PFSK-1 (cell line): ENCODE data around the gene QRFPR. TPM values are rescaled to one million over a fixed set of nuclear protein-coding genes. Genes with fewer than 3 reads are reported as not detected.

Experiments
- FOXP2 ChIP-seq: optimal IDR thresholded peaks from 2 replicates; pipeline ENCODE3; 2011; ENCODE audit warnings: borderline replicate concordance, control low read depth, inconsistent platforms; ENCODE audit not compliant: insufficient read depth; ENCODE audit errors: extremely low read length, extremely low read depth
- POLR2AphosphoS5 ChIP-seq: IDR thresholded peaks from 2 replicates; pipeline ENCODE4 v1.6.1; 2012; ENCODE audit warnings: low read depth, mild to moderate bottlenecking, control low read depth, low read length, moderate library complexity
- REST ChIP-seq, 2 experiments: IDR thresholded peaks; 2 replicates each; pipeline versions ENCODE4 v1.6.1 to v1.8.0; 2011 to 2012; ENCODE audit warnings: low read depth in 2 of 2, low read length in 2 of 2, control low read depth in 1 of 2, inconsistent platforms in 1 of 2, mild to moderate bottlenecking in 1 of 2, moderate library complexity in 1 of 2; ENCODE audit not compliant: insufficient read depth in 1 of 2
- SIN3A ChIP-seq: IDR thresholded peaks from 2 replicates; pipeline ENCODE4 v1.6.1; 2012; ENCODE audit warnings: mild to moderate bottlenecking, low read length, moderate library complexity, borderline replicate concordance; ENCODE audit not compliant: insufficient read depth
- TAF1 ChIP-seq: IDR thresholded peaks from 2 replicates; pipeline ENCODE4 v1.6.1; 2012; ENCODE audit warnings: low read length, control low read depth, borderline replicate concordance; ENCODE audit not compliant: insufficient read depth
- polyA plus RNA-seq: library from polyadenylated mRNA; unstranded; fragments of >200 nt; gene quantifications from one replicate; pipeline ENCODE4 v1.2.1, GENCODE V29; 2012; ENCODE audit warnings: low read depth, missing spikeins; ENCODE audit not compliant: insufficient read length

QRFPR gene
- not detected for polyA plus RNA-seq

DNA sequence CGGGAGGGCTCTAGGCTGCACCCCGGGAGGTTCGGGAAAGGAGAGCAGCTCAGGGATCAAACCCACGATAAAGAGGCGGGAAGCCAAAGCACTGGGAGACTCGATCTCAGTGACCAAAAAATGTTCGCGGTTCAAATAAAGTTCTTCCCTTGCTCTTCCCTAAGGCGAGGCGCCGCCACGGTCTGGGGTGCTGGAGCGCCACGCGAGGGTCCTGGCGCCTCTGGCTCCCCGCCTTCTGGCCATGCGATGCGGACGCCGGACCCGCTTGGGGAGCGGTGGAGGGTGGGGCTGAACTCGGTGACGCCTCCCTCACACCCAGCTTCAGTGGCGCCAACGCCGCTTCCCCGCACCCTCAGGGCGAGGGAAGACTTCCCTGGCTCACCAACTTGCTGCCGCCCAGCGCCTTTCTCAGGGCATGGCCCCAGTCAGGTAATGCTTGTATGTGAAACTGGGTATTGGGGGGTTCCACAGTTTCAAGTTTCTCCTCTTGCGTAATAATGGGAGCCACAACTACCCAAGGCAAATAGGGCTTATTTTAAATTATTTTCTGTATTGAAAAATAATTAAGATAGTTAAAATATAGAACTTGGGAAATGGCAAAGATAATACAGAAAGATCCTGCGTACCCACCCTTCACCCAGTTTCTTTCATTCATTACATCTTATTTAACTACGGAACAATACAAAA lies at the start of gene QRFPR:
Gene QRFPR (minus strand): TSS at position 243 of the 687 bp plus-strand sequence. CDS start 371 bp downstream, outside the sequence.
- no peak for TF ChIP-seq REST (IDR thresholded peaks at IDR 0.05; ENCODE audit: insufficient read depth in 1 of 2, low read depth in 2 of 2, low read length in 2 of 2)
- no peak for TF ChIP-seq FOXP2
- no peak for TF ChIP-seq TAF1

GRCh38 chr4:121428721-121429120 lies 47.9 kb upstream of the QRFPR start:
- TF ChIP-seq FOXP2 (no peak), SIN3A (no peak), POLR2AphosphoS5 (no peak), TAF1 (no peak), REST (IDR thresholded peaks at IDR 0.05; ENCODE audit: insufficient read depth in 1 of 2, low read depth in 2 of 2, low read length in 2 of 2) (no peak)

DNA sequence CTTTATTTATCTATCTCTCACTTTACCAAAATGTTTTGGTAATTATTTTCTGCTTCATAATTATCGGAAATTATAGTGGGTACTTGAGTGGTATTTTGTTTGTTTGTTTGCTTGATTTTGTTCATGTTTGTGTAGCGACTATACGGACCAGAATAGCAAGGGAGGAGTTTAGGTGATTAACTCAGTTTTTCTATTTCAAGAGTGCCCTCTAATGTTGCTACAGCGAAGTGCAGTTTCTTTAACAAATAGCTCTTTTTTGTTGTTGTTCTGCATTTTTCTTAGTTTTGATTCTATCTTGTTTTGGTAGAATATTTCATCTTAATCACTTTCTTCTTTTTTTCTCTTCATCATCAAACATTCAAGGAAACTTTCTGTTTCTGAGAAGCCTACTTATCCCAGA lies 40.8 kb upstream of the QRFPR start:
- TF ChIP-seq SIN3A = no peak
- no peak for TF ChIP-seq FOXP2
- TF ChIP-seq REST (IDR thresholded peaks at IDR 0.05; ENCODE audit: insufficient read depth in 1 of 2, low read depth in 2 of 2, low read length in 2 of 2) = no peak
- no peak for TF ChIP-seq POLR2AphosphoS5
- TF ChIP-seq TAF1 = no peak

GRCh38 chr4:121411151-121411744 lies 30.4 kb upstream of the QRFPR start:
- TF ChIP-seq POLR2AphosphoS5 = no peak

DNA sequence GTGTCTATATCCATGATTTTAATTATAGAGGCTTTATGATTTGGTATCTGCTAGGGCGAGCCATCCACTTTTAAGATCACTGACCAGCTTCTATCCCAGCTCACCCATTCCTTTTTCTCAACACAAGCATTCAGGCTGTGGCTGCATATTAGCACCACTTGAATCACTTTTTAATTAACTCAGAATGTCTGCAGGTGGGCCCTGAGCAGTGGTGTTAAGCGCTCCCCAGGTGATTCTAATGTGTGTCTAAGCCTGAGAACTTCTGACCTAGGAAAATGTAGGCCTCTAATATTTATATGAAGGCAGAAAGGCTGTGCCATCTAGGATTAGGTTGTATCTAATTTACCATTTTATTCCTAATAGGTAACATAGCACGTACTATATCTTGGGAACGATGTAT lies 19.8 kb upstream of the QRFPR start:
- TF ChIP-seq SIN3A = no peak
- no peak for TF ChIP-seq POLR2AphosphoS5
- no peak for TF ChIP-seq FOXP2
- no peak for TF ChIP-seq TAF1
- TF ChIP-seq REST (IDR thresholded peaks at IDR 0.05; ENCODE audit: insufficient read depth in 1 of 2, low read depth in 2 of 2, low read length in 2 of 2) = no peak
